ENCODE data around the gene DCLRE1B. TPM values are rescaled to one million over a fixed set of nuclear protein-coding genes. Genes with fewer than 3 reads are reported as not detected.

The DCLRE1B gene
- total RNA-seq, 1 donor from 2014 or later = 2.1 TPM

DNA sequence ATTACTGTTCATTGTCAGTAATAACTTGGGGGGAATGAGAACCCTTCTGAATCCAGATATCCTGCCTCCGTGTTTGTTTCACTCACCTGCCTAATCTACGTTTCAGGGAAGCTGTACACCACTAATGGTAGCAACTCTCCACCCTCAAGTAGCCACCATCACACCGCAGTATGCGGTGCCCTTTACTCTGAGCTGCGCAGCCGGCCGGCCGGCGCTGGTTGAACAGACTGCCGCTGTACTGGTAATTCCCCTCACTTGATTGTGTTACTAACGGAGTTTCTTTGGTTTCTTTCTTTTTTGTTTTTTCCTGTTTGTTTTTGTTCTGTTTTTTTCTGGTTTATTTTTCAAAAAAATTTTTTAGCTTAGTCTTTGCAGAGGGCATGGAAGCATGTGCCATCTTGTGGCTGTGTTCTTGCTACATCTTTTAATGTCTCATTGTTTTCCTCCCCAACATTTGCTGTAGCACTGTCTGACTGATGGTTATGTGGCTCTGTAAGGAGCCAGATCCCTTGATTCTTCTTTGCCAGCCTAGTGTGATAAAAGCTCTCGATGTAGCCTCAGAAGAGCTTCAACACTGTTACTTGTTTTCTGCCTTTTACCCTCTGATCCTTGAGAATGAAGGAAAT lies 58.3 kb downstream of the DCLRE1B start:
- TF ChIP-seq, protein P1, sequence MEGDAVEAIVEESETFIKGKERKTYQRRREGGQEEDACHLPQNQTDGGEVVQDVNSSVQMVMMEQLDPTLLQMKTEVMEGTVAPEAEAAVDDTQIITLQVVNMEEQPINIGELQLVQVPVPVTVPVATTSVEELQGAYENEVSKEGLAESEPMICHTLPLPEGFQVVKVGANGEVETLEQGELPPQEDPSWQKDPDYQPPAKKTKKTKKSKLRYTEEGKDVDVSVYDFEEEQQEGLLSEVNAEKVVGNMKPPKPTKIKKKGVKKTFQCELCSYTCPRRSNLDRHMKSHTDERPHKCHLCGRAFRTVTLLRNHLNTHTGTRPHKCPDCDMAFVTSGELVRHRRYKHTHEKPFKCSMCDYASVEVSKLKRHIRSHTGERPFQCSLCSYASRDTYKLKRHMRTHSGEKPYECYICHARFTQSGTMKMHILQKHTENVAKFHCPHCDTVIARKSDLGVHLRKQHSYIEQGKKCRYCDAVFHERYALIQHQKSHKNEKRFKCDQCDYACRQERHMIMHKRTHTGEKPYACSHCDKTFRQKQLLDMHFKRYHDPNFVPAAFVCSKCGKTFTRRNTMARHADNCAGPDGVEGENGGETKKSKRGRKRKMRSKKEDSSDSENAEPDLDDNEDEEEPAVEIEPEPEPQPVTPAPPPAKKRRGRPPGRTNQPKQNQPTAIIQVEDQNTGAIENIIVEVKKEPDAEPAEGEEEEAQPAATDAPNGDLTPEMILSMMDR (IDR thresholded peaks at IDR 0.05; ENCODE audit: borderline replicate concordance) = no peak
- intact Hi-C loops (cut with micrococcal nuclease) = no loop called here
- no peaks in the 10 kb centered on the region for H3K4me1 ChIP-seq
- DNase-seq = no peak
- no peak overlapping the region for H3K27ac ChIP-seq (replicated peaks)
- H3K36me3 ChIP-seq = peaks cover 77% of the 10 kb centered on the region
- H3K4me3 ChIP-seq = no peak overlapping the region
- H3K27me3 ChIP-seq (ENCODE audit: low read depth) = no peaks in the 10 kb centered on the region
- H3K9me3 ChIP-seq (replicated peaks) = no peaks in the 10 kb centered on the region

Other genes with a start within 250 kb of the DCLRE1B start
- gene PHTF1, start 145.8 kb upstream of the DCLRE1B start, total RNA-seq = 10.7 TPM
- 7.6 TPM for gene RSBN1, start 92.8 kb upstream of the DCLRE1B start, total RNA-seq
- gene PTPN22, start 33.6 kb upstream of the DCLRE1B start, total RNA-seq = 0.44 TPM
- gene BCL2L15, start 17.7 kb upstream of the DCLRE1B start, total RNA-seq = not detected
- 11.8 TPM for gene AP4B1, start 527 bp upstream of the DCLRE1B start, total RNA-seq
- gene HIPK1, start 24.0 kb downstream of the DCLRE1B start, total RNA-seq = 52.2 TPM
- 14.3 TPM for gene OLFML3, start 74.1 kb downstream of the DCLRE1B start, total RNA-seq
- not detected for gene SYT6, start 248.5 kb downstream of the DCLRE1B start, total RNA-seq